OCI-LY7 (cell line): ENCODE measurements around the gene TSPO. TPM values are rescaled to one million over a fixed set of nuclear protein-coding genes. Genes with fewer than 3 reads are reported as not detected.

Experiments used
- BruUV-seq: library from RNA; stranded (reverse); fragments of 400-500 nt; replicated peaks from 2 replicates; lab custom pipeline; 2021; lab: Mats Ljungman, UMichigan
- CTCF ChIA-PET: fragments of 300-600 bp; sonication (Branson Sonifier 250); formaldehyde crosslinking; loops from one replicate; lab custom pipeline; 2022; ENCODE audit warnings: antibody characterized with exemption; ENCODE audit not compliant: unreplicated experiment; lab: Charles Lee
- POLR2A ChIA-PET: fragments of 300-600 bp; sonication (Branson Sonifier 250); formaldehyde crosslinking; loops from one replicate; lab custom pipeline; 2022; ENCODE audit warnings: antibody characterized with exemption; lab: Charles Lee
- DNase-seq: peaks from one replicate; pipeline ENCODE4 v3.0.0-alpha.2; 2015; ENCODE audit warnings: low spot score
- H2AFZ ChIP-seq: fragments of 200-600 bp; sonication (generic), shearing (Covaris generic); 2 replicates; pipeline ENCODE4 v1.6.1; 2014; ENCODE audit warnings: mild to moderate bottlenecking, antibody characterized with exemption, low read length, moderate library complexity
- H3K27ac ChIP-seq: fragments of 200-600 bp; sonication (generic); 2 replicates; pipeline ENCODE4 v1.5.1; 2014; ENCODE audit warnings: mixed run types, low read depth, mild to moderate bottlenecking, moderate library complexity, low read length, inconsistent platforms; ENCODE audit not compliant: poor library complexity, severe bottlenecking
- H3K36me3 ChIP-seq: fragments of 200-600 bp; sonication (generic); 2 replicates; pipeline ENCODE4 v1.6.1; 2014; ENCODE audit warnings: mild to moderate bottlenecking, antibody characterized with exemption, low read length, moderate library complexity, mixed read lengths; ENCODE audit not compliant: insufficient read depth
- H3K4me1 ChIP-seq: fragments of 200-600 bp; sonication (generic); 2 replicates; pipeline ENCODE4 v1.5.1; 2014; ENCODE audit warnings: mild to moderate bottlenecking, low read length; ENCODE audit not compliant: insufficient read depth, poor library complexity, severe bottlenecking
- H3K4me2 ChIP-seq: fragments of 200-600 bp; sonication (generic); 2 replicates; pipeline ENCODE4 v1.6.1; 2014; ENCODE audit warnings: mild to moderate bottlenecking, low read length
- H3K4me3 ChIP-seq: fragments of 200-600 bp; sonication (generic); 2 replicates; pipeline ENCODE4 v1.5.1; 2014; ENCODE audit warnings: mild to moderate bottlenecking, low read depth, low read length; ENCODE audit not compliant: poor library complexity, severe bottlenecking
- H3K79me2 ChIP-seq: fragments of 200-600 bp; sonication (generic); 2 replicates; pipeline ENCODE4 v1.6.1; 2016; ENCODE audit warnings: low read depth, mild to moderate bottlenecking, low read length, moderate library complexity, mixed read lengths; ENCODE audit not compliant: insufficient read depth
- H3K9me2 ChIP-seq: fragments of 200-600 bp; sonication (generic); 2 replicates; pipeline ENCODE4 v1.6.1; 2016; ENCODE audit warnings: mild to moderate bottlenecking, low read length, mixed read lengths; ENCODE audit not compliant: insufficient read depth
- H3K9me3 ChIP-seq: fragments of 200-600 bp; sonication (generic); 2 replicates; pipeline ENCODE4 v1.6.1; 2014; ENCODE audit warnings: mild to moderate bottlenecking, mixed run types, low read length, mixed read lengths
- H4K20me1 ChIP-seq: fragments of 200-600 bp; sonication (generic); 2 replicates; pipeline ENCODE4 v1.6.1; 2014; ENCODE audit warnings: mild to moderate bottlenecking, antibody characterized with exemption, low read length, moderate library complexity, mixed read lengths; ENCODE audit not compliant: insufficient read depth
- CTCF ChIP-seq: fragments of 200-600 bp; sonication (generic); conservative IDR thresholded peaks from 2 replicates; pipeline ENCODE4 v1.5.1; 2014; ENCODE audit warnings: mild to moderate bottlenecking, antibody characterized with exemption, low read length, moderate library complexity, mixed read lengths
- EZH2phosphoT487 ChIP-seq: fragments of 200-600 bp; sonication (generic); IDR thresholded peaks from 2 replicates; pipeline ENCODE4 v1.6.1; 2018; ENCODE audit warnings: low read depth, borderline replicate concordance, mild to moderate bottlenecking, mixed run types, antibody characterized with exemption, low read length, moderate library complexity, mixed read lengths
- intact Hi-C: fragments of 100-400 bp; cut with micrococcal nuclease; formaldehyde crosslinking; loops from one replicate; pipeline ENCODE4 v1.10.0; 2022; ENCODE audit not compliant: unreplicated experiment
- total RNA-seq, 2 experiments: library from RNA; depleted of rRNA in 1 of 2; stranded (reverse); fragments of >200 nt in 1 of 2; shearing (Covaris generic) in 1 of 2; gene quantifications; 2 replicates each; pipeline ENCODE4 v1.2.3, GENCODE V29; 2014 to 2022

TSPO gene
- total RNA-seq, 2 experiments from 2014 or later = 47.1 to 69.9 TPM

- ChIA-PET CTCF (no interaction called here), POLR2A (no interaction called here)
- no TSS peak for BruUV-seq
- H3K4me3 ChIP-seq = no peak overlapping the region
- H3K9me2 ChIP-seq = no peaks in the 10 kb centered on the region
- no peaks in the 10 kb centered on the region for H3K9me3 ChIP-seq
- H2AFZ ChIP-seq = no peak overlapping the region
- intact Hi-C loops = no loop called here
- no peaks in the 10 kb centered on the region for H4K20me1 ChIP-seq
- H3K4me2 ChIP-seq = no peak overlapping the region
- no peaks in the 10 kb centered on the region for H3K4me1 ChIP-seq
- TF ChIP-seq EZH2phosphoT487 (no peak), CTCF (no peak)
- no peaks in the 10 kb centered on the region for H3K79me2 ChIP-seq
- DNase-seq = no peak
- H3K27ac ChIP-seq = no peak overlapping the region
- H3K36me3 ChIP-seq = no peaks in the 10 kb centered on the region
Observed at GRCh38 chr22:43202756-43203410, 51.5 kb downstream of the TSPO start.

- Histone ChIP-seq H3K4me1 (no peaks in the 10 kb centered on the region), H3K9me3 (no peaks in the 10 kb centered on the region), H3K27ac (no peak overlapping the region), H3K79me2 (no peaks in the 10 kb centered on the region), H3K4me3 (no peak overlapping the region), H3K36me3 (no peaks in the 10 kb centered on the region), H4K20me1 (no peaks in the 10 kb centered on the region), H3K9me2 (no peaks in the 10 kb centered on the region), H2AFZ (no peak overlapping the region), H3K4me2 (no peak overlapping the region)
- no peak for DNase-seq
- ChIA-PET POLR2A (no interaction called here), CTCF (no interaction called here)
- intact Hi-C loops = no loop called here
- no peak for TF ChIP-seq EZH2phosphoT487
- TF ChIP-seq CTCF = no peak
- no TSS peak for BruUV-seq
Observed at GRCh38 chr22:43203471-43203981, 52.2 kb downstream of the TSPO start.

- no peaks in the 10 kb centered on the region for H3K79me2 ChIP-seq
- POLR2A ChIA-PET = no interaction called here
- H3K4me3 ChIP-seq = no peak overlapping the region
- H3K4me1 ChIP-seq = no peaks in the 10 kb centered on the region
- no TSS peak for BruUV-seq
- H3K27ac ChIP-seq = no peak overlapping the region
- no peak for TF ChIP-seq CTCF
- no peaks in the 10 kb centered on the region for H4K20me1 ChIP-seq
- H2AFZ ChIP-seq = no peak overlapping the region
- no peak overlapping the region for H3K4me2 ChIP-seq
- H3K9me3 ChIP-seq = no peaks in the 10 kb centered on the region
- CTCF ChIA-PET = no interaction called here
- no peaks in the 10 kb centered on the region for H3K9me2 ChIP-seq
- intact Hi-C loops = no loop called here
- DNase-seq = no peak
- no peaks in the 10 kb centered on the region for H3K36me3 ChIP-seq
Observed at GRCh38 chr22:43205261-43205691, 53.9 kb downstream of the TSPO start.
